GM19395 (cell line): ENCODE results near the gene PTPRC.

Experiments used
- ATAC-seq: cut with Tn5 transposase; IDR thresholded peaks from one replicate; pipeline ENCODE4 v1.9.1; 2021; ENCODE audit warnings: mild to moderate bottlenecking, moderate library complexity; ENCODE audit not compliant: unreplicated experiment

Gene PTPRC

GRCh38 chr1:198694542-198694941, 55.7 kb downstream of the PTPRC start:
- ATAC-seq, result no peak

DNA sequence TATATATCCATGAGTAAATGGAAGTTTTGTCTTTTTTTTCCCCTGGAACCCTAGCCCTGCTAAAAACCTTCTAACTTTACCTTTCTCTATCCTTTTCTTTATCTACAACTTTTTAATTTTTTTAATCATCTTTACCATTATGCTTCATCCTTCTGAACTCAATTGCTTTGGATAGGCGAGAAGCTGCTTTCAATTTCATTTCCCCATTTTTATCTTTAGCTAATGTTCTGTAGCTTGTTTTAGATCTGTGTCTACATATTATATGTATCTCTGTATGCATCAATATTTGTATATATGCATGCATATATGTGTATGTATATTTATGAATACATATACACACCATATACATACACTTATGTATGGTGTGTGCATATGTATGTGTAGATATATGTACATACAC, 57.4 kb downstream of the PTPRC start:
- ATAC-seq, result peak; percentile 63

DNA sequence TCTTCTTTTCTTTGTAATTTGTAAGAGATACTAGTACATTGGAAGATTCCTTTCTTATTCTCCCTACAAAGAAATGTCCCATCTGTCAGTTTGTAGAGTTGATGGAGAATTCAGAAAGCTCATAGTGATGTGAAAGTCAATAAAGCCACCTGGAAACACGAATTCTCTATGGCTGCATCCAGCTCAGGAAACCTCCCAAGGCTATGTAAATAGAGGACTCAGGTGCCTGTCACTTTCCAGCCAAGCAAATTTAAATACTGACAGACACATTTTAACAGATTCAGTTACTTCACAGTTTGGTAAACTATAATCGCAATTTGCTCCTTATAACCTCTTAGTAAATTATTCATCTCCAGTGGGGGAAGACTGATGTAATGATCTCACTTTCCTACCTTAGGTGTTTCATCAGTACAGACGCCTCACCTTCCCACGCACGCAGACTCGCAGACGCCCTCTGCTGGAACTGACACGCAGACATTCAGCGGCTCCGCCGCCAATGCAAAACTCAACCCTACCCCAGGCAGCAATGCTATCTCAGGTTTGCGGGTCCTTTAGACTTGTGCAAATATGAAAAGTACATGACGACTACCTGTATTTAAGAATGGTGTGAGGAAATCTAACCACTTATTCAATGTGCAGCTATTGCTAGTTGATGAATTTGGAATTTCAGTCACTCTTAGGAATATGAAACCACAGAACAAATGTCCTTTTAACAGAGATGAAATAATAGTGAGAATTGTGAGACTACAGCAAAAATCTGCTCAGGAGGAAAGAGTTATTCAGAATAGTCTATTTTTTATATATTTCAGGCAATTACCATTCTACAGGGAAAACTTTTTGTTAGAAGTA, 60.6 kb downstream of the PTPRC start:
- peak; percentile 66 for ATAC-seq

DNA sequence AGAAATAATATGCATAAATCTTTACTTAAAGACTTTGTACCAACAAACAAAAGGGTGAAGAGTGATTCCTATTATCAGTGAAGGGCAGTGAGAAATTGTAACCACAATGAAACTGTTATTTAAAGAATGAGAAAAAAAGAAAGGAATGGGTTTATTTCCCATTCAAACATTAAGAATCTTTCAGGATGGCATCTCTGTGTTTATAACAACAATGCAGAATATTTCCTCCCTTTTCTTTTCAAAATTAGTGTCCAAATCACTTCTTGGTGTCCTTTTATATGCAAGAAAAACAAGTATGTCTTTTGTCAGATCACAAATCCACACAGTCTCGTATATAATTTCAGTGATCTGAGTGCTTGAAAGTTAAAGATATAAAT, 61.2 kb downstream of the PTPRC start:
- no peak for ATAC-seq

- ATAC-seq, result no peak
Measured at GRCh38 chr1:198700396-198700795, 61.6 kb downstream of the PTPRC start.

GRCh38 chr1:198701250-198701649, 62.4 kb downstream of the PTPRC start:
- no peak for ATAC-seq

- ATAC-seq, result no peak
Measured at GRCh38 chr1:198701766-198702539, 63.1 kb downstream of the PTPRC start.

GRCh38 chr1:198708761-198709525, 70.1 kb downstream of the PTPRC start:
- no peak for ATAC-seq

- ATAC-seq, result no peak
Measured at GRCh38 chr1:198711837-198712236, 73.0 kb downstream of the PTPRC start.

- no peak for ATAC-seq
Measured at GRCh38 chr1:198713081-198713480, 74.2 kb downstream of the PTPRC start.

DNA sequence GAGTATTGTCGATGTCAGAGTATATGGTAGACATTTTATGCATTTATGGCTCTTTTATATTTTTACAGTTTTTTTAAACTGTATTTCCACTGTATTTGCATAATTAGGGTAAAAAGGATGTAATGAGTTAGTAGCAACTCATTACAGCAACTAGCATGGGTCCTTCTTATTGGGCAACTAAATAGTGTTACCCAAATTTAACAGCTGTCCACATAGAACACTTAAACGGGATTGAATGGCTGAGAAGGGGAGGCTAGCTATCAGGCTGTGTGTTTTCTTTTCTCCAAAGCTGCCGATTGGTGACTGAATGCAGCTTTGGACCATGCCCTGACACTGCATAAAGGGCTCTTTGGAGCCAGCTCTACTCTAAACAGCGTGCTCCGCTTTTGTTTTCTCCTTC, 75.4 kb downstream of the PTPRC start:
- ATAC-seq, result no peak

DNA sequence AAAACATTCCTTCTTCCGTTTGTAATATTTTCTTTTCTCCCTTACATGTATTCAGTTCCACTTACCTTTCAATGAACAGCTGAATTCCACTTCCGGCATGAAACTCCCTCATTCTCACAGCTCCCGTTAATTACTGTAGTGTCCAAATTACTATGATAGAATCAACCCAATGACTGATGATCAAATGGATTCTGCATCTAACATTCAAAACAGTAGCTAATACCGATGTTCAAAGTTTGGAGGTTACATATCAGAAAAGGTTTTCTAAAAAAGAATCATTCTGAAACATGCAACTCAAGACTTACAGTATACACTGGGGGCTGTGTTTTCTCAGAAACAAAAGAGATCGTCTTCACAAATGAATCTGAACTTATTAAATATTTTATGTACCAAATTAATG, 77.2 kb downstream of the PTPRC start:
- no peak for ATAC-seq

GRCh38 chr1:198717510-198717909, 78.7 kb downstream of the PTPRC start:
- no peak for ATAC-seq

GRCh38 chr1:198723127-198723526, 84.3 kb downstream of the PTPRC start:
- ATAC-seq, result no peak

DNA sequence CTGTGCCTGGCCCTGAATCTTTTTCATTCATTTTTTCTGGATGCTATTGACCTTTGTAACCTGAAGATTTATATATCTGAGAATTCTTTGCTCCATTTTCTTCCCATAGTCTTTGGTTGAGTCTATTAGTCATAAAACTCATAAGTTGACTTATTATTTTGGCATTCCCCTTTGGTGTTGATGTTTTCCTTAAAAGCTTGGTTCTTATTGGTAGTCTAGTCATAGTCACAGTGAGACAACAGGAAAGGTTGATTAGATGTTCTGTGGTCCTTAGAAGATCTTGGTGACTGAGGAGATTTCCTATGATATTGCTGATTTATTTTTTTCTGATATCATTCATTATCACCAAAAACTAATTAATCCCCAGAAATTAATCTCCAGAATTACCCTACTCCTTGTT, 86.2 kb downstream of the PTPRC start:
- ATAC-seq, result no peak

DNA sequence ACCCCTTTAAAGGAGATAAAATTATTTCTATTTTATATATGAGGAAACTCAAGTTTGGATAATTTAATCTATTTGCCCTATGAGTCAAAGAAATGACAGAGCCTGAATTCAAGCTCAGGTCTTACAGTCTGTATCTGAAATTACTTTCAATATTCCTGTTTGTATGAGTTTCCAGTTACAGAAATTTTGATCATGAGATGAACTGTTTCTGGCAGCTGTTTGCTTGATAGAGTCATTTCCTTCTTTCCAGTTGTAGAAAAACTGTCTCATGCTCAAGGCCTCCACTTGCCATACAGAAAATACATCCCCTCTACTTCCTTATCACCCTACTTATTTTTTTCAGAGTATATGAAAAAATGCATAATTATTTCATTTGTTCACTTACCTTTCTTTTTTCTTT, 87.6 kb downstream of the PTPRC start:
- ATAC-seq, result no peak

DNA sequence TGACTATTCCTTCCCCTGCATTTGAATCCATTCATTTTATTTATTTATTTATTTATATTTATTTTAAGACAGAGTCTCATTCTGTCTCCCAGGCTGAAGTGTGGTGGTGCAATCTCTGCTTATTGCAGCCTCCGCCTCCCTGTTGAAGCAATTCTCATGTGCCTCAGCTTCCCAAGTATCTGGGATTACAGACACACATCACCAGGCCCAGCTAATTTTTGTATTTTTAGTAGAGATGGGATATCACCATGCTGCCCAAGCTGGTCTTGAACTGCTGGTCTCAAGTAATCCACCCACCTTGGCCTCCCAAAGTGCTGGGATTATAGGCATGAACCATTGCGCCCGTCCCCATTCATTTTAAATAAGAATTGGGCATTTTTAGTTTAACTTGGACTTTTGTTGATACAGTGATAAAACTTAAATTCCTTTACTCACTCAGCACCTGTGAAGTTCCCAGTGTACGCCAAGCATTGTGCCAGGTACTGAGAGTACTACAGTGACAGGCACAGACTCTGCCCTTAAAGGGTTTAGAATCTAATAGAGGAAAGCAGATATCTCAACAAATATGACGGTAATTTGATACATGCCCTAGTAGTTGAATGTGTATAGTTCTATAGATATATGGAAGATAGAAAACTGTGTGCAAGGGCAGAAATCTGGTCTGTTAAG, 90.5 kb downstream of the PTPRC start:
- ATAC-seq, result no peak

GRCh38 chr1:198730952-198731351, 92.1 kb downstream of the PTPRC start:
- ATAC-seq, result no peak

- ATAC-seq, result peak; percentile 96
Measured at GRCh38 chr1:198734323-198735008, 95.6 kb downstream of the PTPRC start.

GRCh38 chr1:198741744-198742143, 102.9 kb downstream of the PTPRC start:
- ATAC-seq, result no peak
